GM12878 (cell line): ENCODE measurements around the gene CDR2L. TPM values are rescaled to one million over a fixed set of nuclear protein-coding genes. Genes with fewer than 3 reads are reported as not detected.

Experiments
- BACH1 ChIP-seq: fragments of 450-650 bp; IDR thresholded peaks from 2 replicates; pipeline ENCODE4 v1.6.1; 2017; ENCODE audit warnings: mild to moderate bottlenecking, borderline replicate concordance
- BRCA1 ChIP-seq: IDR thresholded peaks from 2 replicates; pipeline ENCODE4 v1.6.1; 2011; ENCODE audit warnings: low read depth, low read length, improper control_type of control experiment
- EZH2 ChIP-seq: IDR thresholded peaks from 2 replicates; pipeline ENCODE4 v1.6.1; 2012; ENCODE audit warnings: low read depth, mild to moderate bottlenecking, control low read depth, inconsistent platforms, low read length, borderline replicate concordance; ENCODE audit not compliant: control insufficient read depth
- HSF1 ChIP-seq: fragments of 150-350 bp; IDR thresholded peaks from 2 replicates; pipeline ENCODE4 v1.6.1; 2014; ENCODE audit warnings: mild to moderate bottlenecking, low read depth, low read length
- IRF3 ChIP-seq: fragments of 450-650 bp; IDR thresholded peaks from 2 replicates; pipeline ENCODE4 v1.6.1; 2014; ENCODE audit warnings: mild to moderate bottlenecking
- RELA ChIP-seq: fragments of 450-650 bp; IDR thresholded peaks from 2 replicates; pipeline ENCODE4 v1.8.0; 2014; ENCODE audit warnings: borderline replicate concordance; ENCODE audit not compliant: partially characterized antibody
- RFX5 ChIP-seq: IDR thresholded peaks from 2 replicates; pipeline ENCODE4 v1.6.1; 2011; ENCODE audit warnings: low read depth, low read length, improper control_type of control experiment
- RUNX3 ChIP-seq: IDR thresholded peaks from 2 replicates; pipeline ENCODE4 v1.6.1; 2012; ENCODE audit warnings: low read length, inconsistent platforms
- SP1 ChIP-seq: IDR thresholded peaks from one replicate; pipeline ENCODE4 v1.6.1; 2011; ENCODE audit warnings: low read depth, low read length
- SREBF2 ChIP-seq: IDR thresholded peaks from 2 replicates; pipeline ENCODE4 v1.6.1; 2012; ENCODE audit warnings: mild to moderate bottlenecking, low read length
- TBL1XR1 ChIP-seq: IDR thresholded peaks from 2 replicates; pipeline ENCODE4 v1.6.1; 2012; ENCODE audit warnings: low read depth, low read length, improper control_type of control experiment
- YBX1 ChIP-seq: fragments of 450-650 bp; IDR thresholded peaks from 2 replicates; pipeline ENCODE4 v1.6.1; 2016; ENCODE audit warnings: antibody characterized with exemption
- ZBED1 ChIP-seq: IDR thresholded peaks from 2 replicates; pipeline ENCODE4 v1.6.1; 2016; ENCODE audit warnings: borderline replicate concordance
- ZNF217 ChIP-seq: fragments of 450-650 bp; IDR thresholded peaks from 2 replicates; pipeline ENCODE4 v1.6.1; 2017; ENCODE audit warnings: antibody characterized with exemption, mild to moderate bottlenecking
- ZNF384 ChIP-seq: IDR thresholded peaks from 2 replicates; pipeline ENCODE4 v1.6.1; 2012; ENCODE audit warnings: low read depth, mild to moderate bottlenecking, low read length, improper control_type of control experiment, borderline replicate concordance
- ZNF592 ChIP-seq: fragments of 450-650 bp; IDR thresholded peaks from 2 replicates; pipeline ENCODE4 v1.6.1; 2017; ENCODE audit warnings: mild to moderate bottlenecking, moderate library complexity
- ZNF622 ChIP-seq: fragments of 450-650 bp; IDR thresholded peaks from 2 replicates; pipeline ENCODE4 v1.6.1; 2017; ENCODE audit warnings: mild to moderate bottlenecking, inconsistent platforms
- polyA plus RNA-seq, 11 experiments: library from polyadenylated mRNA; depleted of rRNA in 4 of 11; unstranded in 6 of 11; stranded (reverse) in 5 of 11; fragments of >200 nt; fragmentation: Nextera tagmentation in 4 of 11; fragmentation: Illumina TruSeq in 1 of 11; extraction: Ambion mirVana in 4 of 11; extraction: Trizol in 1 of 11; gene quantifications; 1 replicate in 1 of 11; 2 replicates in 10 of 11; pipeline versions ENCODE4 v1.2.1 to v1.2.3, GENCODE V29; 2011 to 2016; ENCODE audit warnings: inconsistent platforms in 2 of 11, missing spikeins in 2 of 11, low read depth in 1 of 11
- total RNA-seq, 4 experiments: library from RNA; depleted of rRNA in 3 of 4; stranded (reverse); fragments of >200 nt in 3 of 4; fragmentation: Illumina TruSeq in 1 of 4; extraction: Trizol in 1 of 4; gene quantifications; 2 replicates each; pipeline versions ENCODE4 v1.2.1 to v1.2.3, GENCODE V29; 2013 to 2021
- TF ChIP-seq, protein P1 (sequence below): fragments of 450-650 bp; IDR thresholded peaks from 2 replicates; pipeline ENCODE4 v1.6.1; 2017; ENCODE audit warnings: mild to moderate bottlenecking

Gene CDR2L
- total and polyA plus RNA-seq, 10 of the 15 experiments (the other 5 are each of a cell fraction or from before 2014, with no cell fraction given), result 0.03 to 0.18 (median 0.04) TPM; not detected in 6

GRCh38 chr17:75034236-75034908, 46.9 kb downstream of the CDR2L start (continued):
- no peak for TF ChIP-seq HSF1
- no peak for TF ChIP-seq IRF3
- TF ChIP-seq ZNF384, result no peak
- no peak for TF ChIP-seq EZH2
- TF ChIP-seq YBX1, result no peak
- TF ChIP-seq ZNF217, result peak; percentile 90
- TF ChIP-seq SP1, result peak; percentile 16
- TF ChIP-seq SREBF2, result peak; percentile 91
- TF ChIP-seq, protein P1, sequence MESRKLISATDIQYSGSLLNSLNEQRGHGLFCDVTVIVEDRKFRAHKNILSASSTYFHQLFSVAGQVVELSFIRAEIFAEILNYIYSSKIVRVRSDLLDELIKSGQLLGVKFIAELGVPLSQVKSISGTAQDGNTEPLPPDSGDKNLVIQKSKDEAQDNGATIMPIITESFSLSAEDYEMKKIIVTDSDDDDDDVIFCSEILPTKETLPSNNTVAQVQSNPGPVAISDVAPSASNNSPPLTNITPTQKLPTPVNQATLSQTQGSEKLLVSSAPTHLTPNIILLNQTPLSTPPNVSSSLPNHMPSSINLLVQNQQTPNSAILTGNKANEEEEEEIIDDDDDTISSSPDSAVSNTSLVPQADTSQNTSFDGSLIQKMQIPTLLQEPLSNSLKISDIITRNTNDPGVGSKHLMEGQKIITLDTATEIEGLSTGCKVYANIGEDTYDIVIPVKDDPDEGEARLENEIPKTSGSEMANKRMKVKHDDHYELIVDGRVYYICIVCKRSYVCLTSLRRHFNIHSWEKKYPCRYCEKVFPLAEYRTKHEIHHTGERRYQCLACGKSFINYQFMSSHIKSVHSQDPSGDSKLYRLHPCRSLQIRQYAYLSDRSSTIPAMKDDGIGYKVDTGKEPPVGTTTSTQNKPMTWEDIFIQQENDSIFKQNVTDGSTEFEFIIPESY, result no peak
- TF ChIP-seq ZBED1, result 0 out of 2 replicates have a peak, but pooled peaks have one; percentile 38
- peak; percentile 75 for TF ChIP-seq TBL1XR1
- TF ChIP-seq RFX5, result peak; percentile 21; the same call in 1 of the 2 replicates
- TF ChIP-seq ZNF592, result no peak
- no peak for TF ChIP-seq BACH1
- peak; percentile 37 for TF ChIP-seq RELA
- TF ChIP-seq ZNF622, result no peak
- peak; percentile 65 for TF ChIP-seq RUNX3
- no peak for TF ChIP-seq BRCA1
